Activated T-helper 2 cell treated with anti-CD3 and anti-CD28 coated beads, Interferon-gamma antibody, Interleukin-2, Interleukin-4, amounts not matched to agents 10 μg/mL and 5 μg/mL and 100 μg/mL, durations not matched to agents 14 hours and 24 hours and 36 hours (primary cell): ENCODE results near the gene CCDC50. TPM values are rescaled to one million over a fixed set of nuclear protein-coding genes. Genes with fewer than 3 reads are reported as not detected.

Experiments used
- DNase-seq: peaks from one replicate; pipeline ENCODE4 v3.0.0; 2021; ENCODE audit warnings: low spot score
- H3K27ac Mint-ChIP-seq: one replicate; pipeline ENCODE4 v1.8.0; 2021; ENCODE audit warnings: mixed read lengths
- H3K27me3 Mint-ChIP-seq: one replicate; pipeline ENCODE4 v1.8.0; 2021; ENCODE audit warnings: low read depth, mixed read lengths
- H3K36me3 Mint-ChIP-seq: one replicate; pipeline ENCODE4 v1.8.0; 2021; ENCODE audit warnings: low read depth, mixed read lengths
- H3K4me1 Mint-ChIP-seq: one replicate; pipeline ENCODE4 v1.8.0; 2021; ENCODE audit warnings: low read depth, mixed read lengths
- H3K4me3 Mint-ChIP-seq: one replicate; pipeline ENCODE4 v1.8.0; 2021; ENCODE audit warnings: low read depth, mild to moderate bottlenecking, moderate library complexity, mixed read lengths
- H3K9me3 Mint-ChIP-seq: one replicate; pipeline ENCODE4 v1.8.0; 2021; ENCODE audit warnings: mixed read lengths
- intact Hi-C: fragments of 100-400 bp; cut with micrococcal nuclease; formaldehyde crosslinking; loops from one replicate; pipeline ENCODE4 v1.15.1; 2023
- total RNA-seq: library from RNA; stranded (reverse); gene quantifications from 2 replicates; pipeline ENCODE4 v1.2.3, GENCODE V29; 2022

Gene CCDC50
- total RNA-seq, 1 donor from 2014 or later = 32.1 TPM

DNA sequence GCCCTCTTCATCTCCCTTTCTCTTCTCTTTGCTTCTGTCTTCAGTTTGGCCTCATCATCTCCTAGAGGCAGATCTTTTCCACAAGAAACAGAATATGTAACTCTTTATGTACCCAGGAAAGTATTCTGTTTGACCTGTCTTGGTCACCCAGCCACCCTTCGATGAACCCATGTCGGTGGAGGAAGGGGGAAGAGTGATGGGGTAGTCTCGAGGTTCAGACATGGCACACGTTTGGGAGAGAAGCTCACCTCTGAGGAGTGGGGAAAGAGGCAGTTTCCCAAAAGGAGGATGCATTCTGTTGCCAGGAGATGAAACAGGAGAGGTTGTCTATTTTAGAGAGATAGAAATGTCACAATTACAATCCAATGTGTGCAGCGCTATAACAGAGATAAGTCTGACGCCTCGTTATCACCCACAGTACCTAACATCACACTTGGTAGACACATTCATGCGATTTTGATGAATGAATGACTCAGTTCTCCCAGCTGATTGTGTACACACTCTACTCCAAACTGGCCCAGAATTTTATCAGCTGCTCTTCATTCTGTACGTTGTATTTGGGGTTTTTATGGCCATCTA lies 722 bp upstream of the CCDC50 start:
- Mint-ChIP-seq H3K4me3 (peak overlapping the region; percentile 63), H3K4me1 (peaks cover 28% of the 10 kb centered on the region), H3K9me3 (no peaks in the 10 kb centered on the region), H3K27ac (peak overlapping the region; percentile 80), H3K36me3 (peaks cover 3% of the 10 kb centered on the region), H3K27me3 (peaks cover 15% of the 10 kb centered on the region)
- intact Hi-C loops = no loop called here
- DNase-seq = no peak

GRCh38 chr3:191329654-191330529 lies 698 bp downstream of the CCDC50 start, which contains the start of gene UTS2B:
Gene UTS2B (minus strand): TSS chr3:191330526. CDS start chr3:191282189, 48,337 bp downstream.
- H3K4me3 Mint-ChIP-seq = peak within 1 kb of the TSS; percentile 82
- peak; percentile 10 for DNase-seq
- peaks cover 15% of the 10 kb centered on the region for H3K27me3 Mint-ChIP-seq
- H3K36me3 Mint-ChIP-seq = peaks cover 3% of the 10 kb centered on the region
- H3K4me1 Mint-ChIP-seq = peaks cover 34% of the 10 kb centered on the region
- peak within 1 kb of the TSS; percentile 67 for H3K27ac Mint-ChIP-seq
- H3K9me3 Mint-ChIP-seq = no peaks in the 10 kb centered on the region
- intact Hi-C loops = loop anchor here (1.0 kb wide), 1 partner anchor 7 kb away; no protein-coding TSS in a partner anchor

GRCh38 chr3:191330530-191331048 lies 1.4 kb downstream of the CCDC50 start:
- DNase-seq = no peak
- peaks cover 34% of the 10 kb centered on the region for H3K4me1 Mint-ChIP-seq
- H3K4me3 Mint-ChIP-seq = peak overlapping the region; percentile 82
- peaks cover 3% of the 10 kb centered on the region for H3K36me3 Mint-ChIP-seq
- no peaks in the 10 kb centered on the region for H3K9me3 Mint-ChIP-seq
- intact Hi-C loops = no loop called here
- H3K27me3 Mint-ChIP-seq = peaks cover 15% of the 10 kb centered on the region
- H3K27ac Mint-ChIP-seq = no peak overlapping the region

- Mint-ChIP-seq H3K27me3 (peaks cover 15% of the 10 kb centered on the region), H3K4me3 (peak overlapping the region; percentile 82), H3K4me1 (peaks cover 36% of the 10 kb centered on the region), H3K36me3 (peaks cover 3% of the 10 kb centered on the region), H3K27ac (no peak overlapping the region), H3K9me3 (no peaks in the 10 kb centered on the region)
- no peak for DNase-seq
- intact Hi-C loops = no loop called here
Observed at GRCh38 chr3:191331388-191331787, 2.2 kb downstream of the CCDC50 start.

DNA sequence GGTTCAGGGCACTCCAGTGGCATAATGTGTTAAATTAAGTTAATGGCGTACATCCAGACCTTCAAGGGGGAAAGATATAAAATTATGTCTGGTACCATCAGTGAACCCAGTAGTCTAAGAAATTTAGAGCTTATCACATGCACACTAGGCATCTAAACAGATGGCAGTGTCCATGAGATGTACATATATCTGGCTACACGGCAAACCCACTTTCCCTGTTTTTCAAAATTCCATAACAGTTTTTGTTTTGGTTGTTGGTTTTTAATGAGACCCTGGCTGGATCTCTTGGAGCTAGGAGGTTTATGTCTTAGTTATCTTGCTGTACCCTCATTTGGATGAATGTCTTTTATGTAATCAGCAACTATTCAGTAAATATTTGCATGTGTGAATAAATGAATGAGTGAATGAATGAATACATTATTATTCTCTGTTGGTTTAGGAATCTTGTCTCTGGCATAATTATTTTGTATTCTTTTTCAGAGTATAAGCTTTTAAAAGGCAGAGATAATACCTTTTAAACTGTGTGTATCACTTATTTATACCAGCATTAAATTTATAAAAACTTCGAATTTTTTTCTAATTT lies 4.2 kb downstream of the CCDC50 start:
- peaks cover 11% of the 10 kb centered on the region for H3K27me3 Mint-ChIP-seq
- no peaks in the 10 kb centered on the region for H3K9me3 Mint-ChIP-seq
- no peak for DNase-seq
- H3K27ac Mint-ChIP-seq = no peak overlapping the region
- intact Hi-C loops = no loop called here
- peaks cover 3% of the 10 kb centered on the region for H3K36me3 Mint-ChIP-seq
- H3K4me1 Mint-ChIP-seq = peaks cover 45% of the 10 kb centered on the region
- no peak overlapping the region for H3K4me3 Mint-ChIP-seq

- peaks cover 3% of the 10 kb centered on the region for H3K36me3 Mint-ChIP-seq
- no peak for DNase-seq
- H3K27me3 Mint-ChIP-seq = peaks cover 6% of the 10 kb centered on the region
- intact Hi-C loops = no loop called here
- no peaks in the 10 kb centered on the region for H3K9me3 Mint-ChIP-seq
- peak overlapping the region; percentile 33 for H3K27ac Mint-ChIP-seq
- H3K4me3 Mint-ChIP-seq = no peak overlapping the region
- H3K4me1 Mint-ChIP-seq = peaks cover 47% of the 10 kb centered on the region
Observed at GRCh38 chr3:191334346-191334893, 5.2 kb downstream of the CCDC50 start.

DNA sequence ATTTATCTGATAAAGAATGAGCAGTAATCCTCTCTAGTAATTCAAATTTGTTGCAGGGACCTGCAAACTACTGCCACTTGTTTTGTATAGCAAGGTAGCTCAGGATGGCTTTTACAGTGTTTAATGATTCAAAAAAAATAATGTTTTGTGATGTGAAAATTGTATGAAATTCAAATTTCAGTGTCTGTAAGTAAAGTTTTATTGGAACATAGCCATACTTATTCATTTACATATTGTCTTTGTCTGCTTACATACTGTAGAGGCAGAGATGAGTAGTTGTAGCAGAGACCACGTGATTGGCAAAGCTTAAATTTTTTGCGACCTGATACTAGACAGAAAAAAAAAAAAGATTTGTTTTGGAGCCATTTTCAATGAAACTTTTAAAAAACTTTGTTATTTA lies 7.6 kb downstream of the CCDC50 start:
- no peak overlapping the region for H3K27ac Mint-ChIP-seq
- H3K4me1 Mint-ChIP-seq = peaks cover 36% of the 10 kb centered on the region
- no peak for DNase-seq
- peaks cover 3% of the 10 kb centered on the region for H3K27me3 Mint-ChIP-seq
- H3K4me3 Mint-ChIP-seq = no peak overlapping the region
- intact Hi-C loops = loop anchor here (1.0 to 5.0 kb wide), 2 partner anchors 8 to 40 kb away; partner anchors contain the start of gene CCDC50
- no peaks in the 10 kb centered on the region for H3K9me3 Mint-ChIP-seq
- H3K36me3 Mint-ChIP-seq = no peaks in the 10 kb centered on the region

- no peak for DNase-seq
- H3K36me3 Mint-ChIP-seq = no peaks in the 10 kb centered on the region
- intact Hi-C loops = loop anchor here (5.0 kb wide), 1 partner anchor 39 kb away; no protein-coding TSS in a partner anchor
- H3K9me3 Mint-ChIP-seq = no peaks in the 10 kb centered on the region
- H3K4me1 Mint-ChIP-seq = peaks cover 33% of the 10 kb centered on the region
- H3K27me3 Mint-ChIP-seq = no peaks in the 10 kb centered on the region
- no peak overlapping the region for H3K4me3 Mint-ChIP-seq
- H3K27ac Mint-ChIP-seq = peak overlapping the region; percentile 43
Observed at GRCh38 chr3:191338177-191338488, 8.9 kb downstream of the CCDC50 start.

DNA sequence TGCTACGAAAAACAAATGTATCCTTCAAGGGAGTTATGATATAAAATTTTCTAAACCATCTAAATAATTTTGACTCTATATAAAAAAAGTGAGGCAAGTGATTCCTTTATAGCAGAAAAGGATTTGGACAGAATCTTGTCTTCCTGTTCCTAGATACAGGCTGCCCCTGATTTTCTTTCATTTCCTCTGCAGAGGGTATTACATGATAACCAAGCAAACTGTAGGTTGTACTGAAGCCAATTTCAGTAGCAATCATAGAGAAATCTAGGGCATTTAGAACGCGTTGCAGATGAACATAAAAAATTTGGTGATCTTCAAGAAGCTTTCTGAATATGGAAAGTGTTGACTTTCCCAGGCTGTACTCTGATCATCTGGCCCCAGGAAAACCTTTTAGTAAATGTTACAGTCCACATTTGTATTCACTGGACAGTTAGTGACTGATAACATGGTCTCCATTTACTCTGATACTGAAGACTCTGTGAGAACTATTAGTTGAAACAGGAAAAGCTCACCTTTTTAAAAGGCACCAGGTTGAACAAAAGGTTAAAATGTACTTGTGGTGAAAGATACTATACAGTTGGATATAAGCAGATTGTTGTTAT lies 10.2 kb downstream of the CCDC50 start:
- Mint-ChIP-seq H3K27ac (no peak overlapping the region), H3K4me3 (no peak overlapping the region), H3K4me1 (peaks cover 34% of the 10 kb centered on the region), H3K27me3 (no peaks in the 10 kb centered on the region), H3K9me3 (no peaks in the 10 kb centered on the region), H3K36me3 (no peaks in the 10 kb centered on the region)
- no peak for DNase-seq
- intact Hi-C loops = loop anchor here (5.0 kb wide), 1 partner anchor 38 kb away; no protein-coding TSS in a partner anchor

GRCh38 chr3:191340351-191340750 lies 11.2 kb downstream of the CCDC50 start:
- no peak for DNase-seq
- no peaks in the 10 kb centered on the region for H3K27me3 Mint-ChIP-seq
- H3K27ac Mint-ChIP-seq = no peak overlapping the region
- no peak overlapping the region for H3K4me3 Mint-ChIP-seq
- no peaks in the 10 kb centered on the region for H3K36me3 Mint-ChIP-seq
- intact Hi-C loops = no loop called here
- peaks cover 33% of the 10 kb centered on the region for H3K4me1 Mint-ChIP-seq
- no peaks in the 10 kb centered on the region for H3K9me3 Mint-ChIP-seq

GRCh38 chr3:191340966-191341365 lies 11.8 kb downstream of the CCDC50 start:
- intact Hi-C loops = no loop called here
- Mint-ChIP-seq H3K27me3 (no peaks in the 10 kb centered on the region), H3K36me3 (no peaks in the 10 kb centered on the region), H3K27ac (no peak overlapping the region), H3K4me3 (no peak overlapping the region), H3K4me1 (peaks cover 34% of the 10 kb centered on the region), H3K9me3 (no peaks in the 10 kb centered on the region)
- DNase-seq = no peak

DNA sequence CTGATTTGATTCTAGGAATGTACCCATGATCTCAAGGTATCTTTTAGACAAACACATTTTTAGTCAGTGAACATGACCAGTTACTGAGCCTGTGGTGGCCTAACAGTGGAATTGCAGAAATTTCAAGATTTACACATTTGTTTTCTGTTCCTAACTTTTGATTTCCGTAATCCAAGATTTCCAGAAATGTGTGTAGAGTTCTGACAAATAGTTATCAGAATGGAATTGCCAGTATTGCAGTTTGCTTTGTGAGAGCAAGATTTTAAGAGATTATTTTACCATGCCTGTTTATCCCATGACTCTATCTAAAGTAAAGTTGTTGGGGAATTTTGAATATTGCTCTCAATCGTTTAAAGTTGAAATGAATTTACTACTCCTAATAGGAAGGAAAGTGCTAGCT lies 12.8 kb downstream of the CCDC50 start:
- Mint-ChIP-seq H3K36me3 (no peaks in the 10 kb centered on the region), H3K4me3 (no peak overlapping the region)

More for the DNA sequence above, 12.8 kb downstream of the CCDC50 start:
- Mint-ChIP-seq H3K27me3 (no peaks in the 10 kb centered on the region), H3K9me3 (no peaks in the 10 kb centered on the region), H3K27ac (no peak overlapping the region), H3K4me1 (peaks cover 29% of the 10 kb centered on the region)
- intact Hi-C loops = no loop called here
- no peak for DNase-seq
